ENCODE measurements around the gene NCKAP5.

The NCKAP5 gene

DNA sequence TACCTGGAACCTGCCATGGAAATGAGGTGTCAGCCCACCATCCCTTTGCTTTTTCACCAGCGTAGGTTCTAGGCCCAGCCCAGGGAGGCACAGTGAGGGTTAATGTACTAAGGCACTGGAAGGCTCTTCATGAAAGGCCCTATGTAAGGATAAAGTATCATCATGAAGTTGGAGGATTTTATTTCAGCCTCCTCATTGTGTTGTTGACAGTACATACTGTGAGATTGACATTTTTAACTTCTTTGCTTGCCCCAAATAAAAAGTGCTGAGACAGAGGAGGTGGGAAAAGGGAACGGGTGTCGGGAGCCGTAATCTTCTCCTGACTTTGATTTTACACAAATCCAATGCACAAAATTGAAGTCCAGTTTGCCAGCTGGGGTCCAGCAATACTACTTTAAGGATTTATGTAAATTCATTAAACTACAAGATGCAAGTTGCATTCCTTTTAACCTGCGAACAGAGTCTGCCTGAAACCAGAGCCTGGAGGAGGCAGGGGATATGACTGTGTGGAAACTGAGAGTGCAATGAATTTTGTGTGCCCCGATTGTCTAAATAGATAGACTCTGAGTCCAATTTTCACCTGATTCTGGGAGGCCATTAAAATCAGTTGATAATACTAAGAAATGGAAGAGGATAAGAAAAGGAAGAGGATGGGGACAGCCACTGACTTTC, 5.4 kb upstream of the NCKAP5 start:
- no peak for DNase-seq

DNA sequence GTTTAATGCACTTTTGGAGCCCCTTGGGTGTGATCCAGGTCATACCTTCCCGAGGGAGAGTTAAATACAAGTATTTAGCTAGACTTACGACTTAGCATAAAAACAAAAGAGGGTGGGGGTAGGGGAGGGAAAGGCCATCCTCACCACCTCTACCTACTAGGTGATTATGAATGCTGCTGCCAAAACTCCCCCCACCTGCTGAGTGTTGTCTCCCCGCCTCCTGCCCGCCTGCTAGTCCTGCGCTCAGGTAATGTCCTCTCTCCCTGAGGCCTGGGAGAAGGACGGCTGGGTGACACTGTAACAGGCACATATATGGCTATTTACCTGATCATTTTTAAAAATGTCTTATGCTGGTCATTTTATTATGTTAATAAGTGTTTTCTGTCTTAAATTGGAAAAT, 3.0 kb upstream of the NCKAP5 start:
- DNase-seq, result no peak

DNA sequence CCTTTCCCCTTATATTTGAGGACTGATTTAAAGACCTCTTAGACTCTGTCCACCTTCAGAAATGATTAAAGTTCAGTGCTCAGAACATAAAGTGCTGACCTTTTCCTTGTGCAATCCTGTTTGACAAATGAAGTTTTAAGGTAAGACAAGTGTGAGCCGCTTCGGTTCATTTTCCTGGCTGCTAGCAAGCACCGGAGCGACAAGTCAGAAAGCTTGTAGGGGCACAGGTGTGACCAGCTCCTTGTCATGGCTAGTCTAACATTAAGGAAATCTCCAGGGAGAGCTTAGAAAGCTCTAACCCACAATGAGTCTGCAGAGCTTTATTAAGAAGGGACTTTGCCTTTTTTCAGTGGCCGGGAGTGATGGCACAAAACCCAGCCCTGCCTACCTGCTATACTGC, 2.3 kb upstream of the NCKAP5 start:
- DNase-seq, result no peak

DNA sequence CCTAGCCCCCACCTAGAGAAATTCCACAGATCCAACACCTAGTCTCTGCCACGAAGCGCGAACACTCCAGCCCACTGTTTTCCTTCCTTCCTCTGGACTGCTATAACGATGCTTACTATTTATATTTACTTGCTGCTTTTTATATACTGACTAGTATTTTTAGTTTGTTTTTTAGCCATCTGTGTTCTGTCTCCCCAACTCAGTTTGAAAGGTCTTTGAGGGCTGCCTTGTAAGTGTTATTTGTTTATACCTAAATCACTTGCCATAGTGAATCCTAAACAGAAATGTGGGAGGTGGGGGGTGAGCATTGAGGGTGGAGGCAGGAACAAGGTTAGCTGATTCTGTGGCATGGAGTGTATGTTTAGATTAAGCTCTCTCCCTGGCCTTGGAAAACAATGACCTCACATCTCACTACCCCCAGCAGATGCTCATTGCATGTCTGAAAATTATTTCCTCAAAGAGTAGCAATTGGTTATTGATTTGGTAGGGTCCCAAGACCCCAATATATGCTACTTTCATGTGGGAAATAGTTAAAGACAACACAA, 1.1 kb upstream of the NCKAP5 start:
- DNase-seq, result no peak

DNA sequence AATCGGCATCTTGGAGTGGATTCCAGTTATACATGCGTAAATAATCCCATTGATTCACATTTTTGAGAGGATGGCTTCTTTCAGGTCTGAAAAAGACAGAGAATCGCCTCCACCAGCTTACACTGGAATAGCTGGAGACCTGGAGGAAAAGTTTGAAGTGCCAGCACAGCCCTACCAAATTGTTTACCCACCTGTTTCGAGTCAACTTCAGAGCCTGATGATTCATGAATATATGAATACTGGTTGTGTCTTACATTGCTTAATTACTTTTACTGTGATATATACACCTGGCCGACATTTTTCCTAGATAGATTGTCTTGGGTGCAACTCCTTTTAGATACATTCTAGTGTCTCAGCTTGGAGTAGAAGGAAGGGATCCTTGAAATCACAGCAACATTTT, 335 bp upstream of the NCKAP5 start:
- DNase-seq, result no peak

DNA sequence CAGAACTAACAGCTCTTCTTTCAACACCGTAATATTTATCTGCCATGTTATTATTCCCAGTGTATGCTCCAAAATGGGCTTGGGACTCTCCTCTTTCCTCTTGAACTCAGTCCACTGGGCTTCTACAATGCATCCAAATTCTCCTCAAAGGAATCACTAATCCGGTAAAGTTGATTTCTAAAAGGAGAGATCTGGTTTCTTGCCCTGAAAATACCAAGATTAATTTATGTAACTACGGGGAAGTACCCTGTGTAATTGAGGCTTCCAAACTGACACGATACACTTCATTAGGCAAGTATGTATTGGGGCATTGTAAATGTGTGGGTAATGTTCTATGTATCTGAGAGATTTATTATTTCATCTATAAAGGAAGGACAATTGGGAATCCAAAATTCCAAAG, 5.7 kb downstream of the NCKAP5 start:
- DNase-seq, result no peak

DNA sequence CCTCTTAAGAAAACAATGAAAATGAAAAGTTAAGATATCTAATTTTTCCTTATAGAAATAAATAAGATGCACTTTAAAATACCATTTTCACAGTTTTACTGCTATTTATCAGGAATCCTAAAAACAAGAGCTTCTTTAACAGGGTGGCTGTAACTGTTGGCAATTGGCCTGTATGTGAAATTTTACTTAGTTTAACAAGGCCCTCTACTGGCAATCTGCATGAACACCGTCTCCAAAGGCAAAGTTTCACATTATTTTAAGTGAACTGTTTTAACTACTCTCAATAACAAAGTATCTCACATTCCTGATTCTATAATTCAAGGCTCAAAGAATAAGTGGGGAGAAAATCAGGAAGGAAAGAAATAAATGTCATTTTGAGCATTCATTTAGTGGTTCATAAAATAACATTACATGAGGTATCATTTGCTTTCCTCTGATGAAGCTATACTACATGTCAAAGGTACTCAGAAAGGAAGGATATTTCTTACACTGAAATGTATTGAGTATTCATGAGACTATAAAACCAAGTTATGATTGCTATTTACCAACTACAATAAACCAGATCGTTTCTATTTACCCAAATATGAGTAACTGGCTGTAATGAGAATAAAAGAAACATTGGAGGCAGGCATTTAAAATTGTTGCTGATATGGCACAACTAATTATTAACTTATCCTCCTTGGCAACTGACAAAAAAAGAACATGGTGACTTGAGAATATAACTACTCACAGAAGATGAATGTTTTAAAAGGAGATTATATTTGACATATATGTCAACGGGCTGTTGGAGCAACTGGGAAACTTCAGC, 7.0 kb downstream of the NCKAP5 start:
- DNase-seq, result no peak

DNA sequence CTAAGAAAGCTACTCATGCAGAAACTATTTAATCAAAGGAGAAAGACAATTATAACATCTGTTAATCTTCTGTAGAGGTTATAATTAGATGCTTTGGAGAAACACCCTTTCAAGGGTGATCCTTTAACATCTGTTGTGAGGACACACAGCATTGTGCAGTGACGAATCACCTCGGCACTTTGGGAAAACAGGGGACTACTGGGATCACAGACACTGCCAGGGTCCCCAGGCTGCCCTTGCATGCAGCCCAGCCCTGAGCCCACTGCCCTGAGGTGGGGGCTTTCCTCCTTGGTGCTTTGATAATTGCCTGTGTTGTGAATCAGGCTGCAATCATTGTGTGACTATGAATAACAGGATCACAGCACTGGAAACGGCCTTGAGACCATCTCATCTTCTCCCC, 10.6 kb downstream of the NCKAP5 start:
- DNase-seq, result no peak

DNA sequence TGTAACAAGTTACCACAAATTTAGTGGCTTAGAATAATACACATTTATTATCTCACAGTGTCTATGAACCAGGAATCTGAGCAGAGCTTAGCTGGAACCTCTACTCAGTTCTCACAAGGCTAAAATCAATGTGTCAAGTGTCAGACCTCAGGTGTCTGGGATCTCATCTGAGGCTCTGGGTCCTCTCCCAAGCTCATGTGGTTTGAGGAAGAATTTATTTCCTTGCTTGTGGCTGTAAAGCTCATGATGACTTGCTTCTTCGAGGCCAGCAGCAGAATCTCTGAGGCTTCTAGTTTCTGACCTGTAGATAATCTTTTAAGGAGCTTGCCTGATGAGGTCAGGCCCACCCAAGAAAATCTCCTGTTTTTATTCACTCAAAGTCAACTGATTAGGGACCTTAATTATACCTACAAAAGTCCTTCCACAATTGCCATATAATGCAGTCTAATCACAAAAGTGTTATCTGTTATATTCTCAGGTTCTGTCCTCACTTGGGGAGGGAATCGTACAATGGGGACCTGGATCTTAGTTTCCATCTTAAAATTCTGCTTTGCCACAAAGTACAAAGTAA, 14.3 kb downstream of the NCKAP5 start:
- no peak for DNase-seq

DNA sequence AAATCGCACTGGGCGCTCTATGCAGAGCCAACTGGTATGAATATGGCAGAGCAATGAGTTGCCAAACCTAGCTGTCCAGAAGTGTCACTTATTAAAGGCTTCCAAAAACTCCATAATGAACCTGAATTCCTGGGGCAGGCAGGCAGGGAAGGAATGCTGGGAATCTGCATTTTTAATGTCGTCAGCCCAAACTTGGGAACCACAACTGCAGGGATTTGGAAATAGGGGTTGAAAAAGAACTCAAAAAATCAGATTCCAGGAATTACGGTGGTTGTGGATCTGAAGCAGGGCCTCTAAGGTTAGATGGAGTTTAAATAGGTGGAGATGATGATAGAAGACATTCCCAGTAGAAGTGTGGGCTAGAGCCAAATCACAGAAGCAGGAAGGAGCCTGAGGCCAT, 15.0 kb downstream of the NCKAP5 start:
- DNase-seq, result no peak

DNA sequence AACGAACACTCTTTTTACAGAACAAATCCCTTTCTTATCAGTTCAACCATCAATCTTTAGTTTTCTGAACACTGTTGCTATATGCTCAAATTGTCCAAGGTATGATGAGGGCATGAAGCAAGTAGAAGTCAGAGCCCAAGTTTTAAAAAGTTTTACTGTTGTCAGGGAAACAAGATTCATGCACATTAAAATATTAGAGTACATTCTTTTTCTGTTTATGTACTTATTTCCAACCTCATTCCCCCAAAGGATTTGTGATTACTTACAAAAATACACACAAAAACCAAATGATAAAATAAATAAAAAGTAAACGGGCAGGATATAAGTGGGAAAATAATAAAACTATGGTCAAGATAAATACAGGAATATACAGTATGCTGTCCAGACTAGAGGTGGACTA, 15.4 kb downstream of the NCKAP5 start:
- no peak for DNase-seq

DNA sequence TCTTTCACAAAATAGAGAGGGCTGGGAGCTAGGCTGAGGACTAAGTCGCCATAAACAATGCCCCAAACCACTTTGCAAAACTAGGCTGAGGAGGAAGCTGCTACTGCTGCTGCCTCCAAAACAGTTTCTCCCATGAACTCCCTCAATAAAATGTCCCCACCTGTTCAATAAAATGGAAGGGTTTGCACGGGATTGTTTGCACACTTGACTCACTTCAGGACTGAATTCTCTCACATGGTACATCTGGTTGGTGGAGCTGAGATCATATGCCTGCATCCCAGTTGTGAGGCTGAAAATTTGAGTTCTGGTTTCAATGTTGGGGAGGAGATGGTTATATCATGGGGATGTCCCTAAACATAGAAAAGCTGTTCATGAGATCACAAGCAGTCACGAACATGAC, 26.5 kb downstream of the NCKAP5 start:
- no peak for DNase-seq

DNA sequence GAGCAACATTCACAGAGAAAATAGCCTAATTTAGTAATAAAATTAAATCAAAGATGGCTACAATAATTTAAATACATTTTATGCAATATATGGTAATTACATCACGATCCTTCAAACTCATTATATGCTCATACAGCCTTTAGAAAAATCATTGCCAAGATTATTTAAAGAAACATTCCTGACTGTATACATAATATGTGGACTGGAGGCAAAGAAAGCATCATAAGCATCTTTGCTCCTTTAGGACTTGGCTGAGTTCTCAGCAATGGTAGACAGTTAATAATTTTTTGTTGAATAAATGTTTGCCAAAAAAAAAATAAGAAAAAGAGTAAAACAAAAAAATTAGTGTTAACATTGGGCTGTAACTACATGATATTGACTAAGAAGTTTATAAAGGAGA, 26.9 kb downstream of the NCKAP5 start:
- no peak for DNase-seq

DNA sequence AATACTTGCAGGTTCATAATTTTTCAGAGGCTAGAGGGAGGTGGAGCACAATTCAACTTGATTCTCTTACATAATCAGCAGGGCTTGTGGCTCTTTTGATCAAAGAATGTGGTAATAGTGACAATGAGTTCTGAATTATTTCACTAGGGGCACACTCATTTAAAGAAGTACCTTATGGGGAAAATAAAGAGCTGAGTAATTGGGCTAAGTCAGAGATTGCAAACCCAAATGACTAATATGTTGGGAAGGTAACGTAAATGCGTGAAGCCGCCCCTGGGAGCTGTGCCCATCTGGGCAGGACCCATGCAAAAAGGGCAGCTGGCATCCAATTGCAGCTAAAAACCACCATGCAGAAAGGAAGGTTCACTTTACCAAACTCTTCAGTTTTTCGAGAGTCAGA, 35.3 kb downstream of the NCKAP5 start:
- no peak for DNase-seq

DNA sequence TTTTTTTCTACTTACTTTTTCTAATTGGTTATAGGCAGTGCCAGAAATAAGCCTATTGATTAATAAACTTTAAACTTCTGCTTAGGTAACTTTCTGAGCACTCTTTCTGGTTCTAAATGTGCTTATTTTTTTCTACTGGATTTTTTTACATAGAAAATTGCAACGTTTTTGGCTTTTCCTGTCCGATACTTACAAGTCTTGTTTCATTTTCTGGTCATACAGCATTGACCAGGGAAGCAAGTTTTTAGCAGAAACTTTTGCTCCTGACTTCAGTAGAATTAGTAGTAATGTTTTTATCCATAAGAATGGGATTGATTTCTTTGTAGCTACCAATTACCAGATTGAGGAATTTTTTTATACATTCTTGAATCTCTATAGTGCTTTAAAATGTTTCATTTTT, 36.9 kb downstream of the NCKAP5 start:
- no peak for DNase-seq

DNA sequence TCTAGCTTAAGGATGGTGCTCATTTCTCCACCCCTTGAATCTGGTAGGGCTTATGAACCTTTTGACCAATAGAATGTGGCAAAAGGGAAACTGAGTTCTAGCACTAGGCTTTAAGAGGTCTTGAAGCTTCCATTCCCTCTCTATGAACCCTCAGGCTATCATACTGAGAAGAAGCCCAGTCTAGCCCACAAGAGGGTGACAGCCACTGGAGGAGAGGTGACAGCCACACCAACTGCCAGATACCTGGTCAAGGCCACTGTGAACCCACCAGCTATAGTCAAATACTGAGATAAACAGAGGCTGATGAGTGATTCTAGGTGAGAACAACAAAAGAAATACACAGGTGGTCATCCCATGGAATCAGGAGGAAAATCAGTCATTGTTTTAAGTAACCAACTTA, 37.6 kb downstream of the NCKAP5 start:
- no peak for DNase-seq

DNA sequence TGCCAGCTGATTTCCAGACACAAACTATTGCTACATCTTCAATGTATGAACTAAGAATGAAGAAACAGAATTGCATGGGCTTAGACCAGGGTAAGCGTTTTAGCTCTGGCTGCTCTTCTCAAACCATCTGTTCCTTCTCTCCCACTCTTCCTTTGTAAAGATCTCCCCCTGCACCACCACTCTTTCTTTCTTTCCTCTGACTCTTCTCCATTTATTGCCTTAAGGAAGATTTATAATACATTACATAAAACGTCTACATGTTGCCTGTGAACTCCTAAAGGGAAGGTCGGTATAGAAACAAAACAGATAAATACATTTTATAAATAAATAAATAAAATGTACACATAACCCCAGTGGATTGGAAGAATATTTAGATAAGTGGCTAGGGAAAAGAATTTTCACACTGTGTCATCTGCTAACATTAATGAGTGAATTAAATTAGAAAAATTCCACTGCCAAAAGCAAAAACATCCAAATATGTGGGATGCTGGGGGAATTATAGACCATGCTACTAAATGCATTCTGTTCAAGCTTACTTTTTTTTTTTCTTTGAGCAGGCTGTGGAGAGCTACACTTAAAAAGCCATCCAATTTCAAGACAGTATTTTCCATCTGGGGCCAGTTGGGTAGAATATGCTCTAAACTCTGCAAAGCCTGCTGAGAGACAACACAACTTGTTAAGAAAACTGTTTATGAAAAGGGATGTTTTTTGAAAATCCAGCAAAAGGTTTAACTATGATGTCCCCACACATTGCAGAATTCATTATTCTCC, 41.5 kb downstream of the NCKAP5 start:
- DNase-seq, result no peak

DNA sequence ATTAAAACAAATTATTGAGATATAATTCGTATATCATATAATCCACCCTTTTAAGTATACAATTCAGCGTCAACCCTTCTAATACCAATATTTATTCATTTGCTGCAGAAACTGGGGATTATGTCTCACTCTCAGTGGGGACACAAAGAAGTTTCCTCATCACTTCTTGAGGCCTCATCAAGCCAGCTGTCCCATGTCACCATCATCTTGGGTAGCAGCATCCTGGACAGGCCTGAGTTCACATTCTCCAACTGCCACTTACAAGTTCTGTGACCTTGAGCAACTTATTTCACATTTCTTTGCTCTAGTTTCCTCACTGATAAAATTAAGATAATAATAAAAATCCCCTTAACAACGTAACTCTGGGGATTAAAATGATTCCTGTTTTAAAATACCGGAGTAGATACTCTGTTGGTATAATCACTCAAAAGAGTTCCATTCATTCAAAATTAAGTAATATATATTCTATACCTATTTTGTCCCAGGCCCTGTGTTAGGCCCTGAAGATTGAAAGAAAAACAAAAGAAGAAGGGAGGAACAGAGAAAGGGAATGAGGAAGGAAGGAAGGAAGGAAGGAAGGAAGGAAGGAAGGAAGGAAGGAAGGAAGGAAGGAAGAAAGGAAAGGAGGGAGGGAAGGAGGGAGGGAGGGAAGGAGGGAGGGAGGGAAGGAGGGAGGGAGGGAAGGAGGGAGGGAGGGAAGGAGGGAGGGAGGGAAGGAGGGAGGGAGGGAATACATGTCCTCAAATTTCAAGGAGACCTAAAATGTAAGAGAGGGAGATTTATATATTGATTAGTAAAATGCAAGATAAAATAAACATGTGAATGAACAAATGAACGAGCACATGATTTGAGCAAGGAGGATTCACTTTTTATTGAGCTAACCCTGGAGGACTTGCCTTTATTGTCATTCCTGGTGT, 42.4 kb downstream of the NCKAP5 start:
- DNase-seq, result no peak

DNA sequence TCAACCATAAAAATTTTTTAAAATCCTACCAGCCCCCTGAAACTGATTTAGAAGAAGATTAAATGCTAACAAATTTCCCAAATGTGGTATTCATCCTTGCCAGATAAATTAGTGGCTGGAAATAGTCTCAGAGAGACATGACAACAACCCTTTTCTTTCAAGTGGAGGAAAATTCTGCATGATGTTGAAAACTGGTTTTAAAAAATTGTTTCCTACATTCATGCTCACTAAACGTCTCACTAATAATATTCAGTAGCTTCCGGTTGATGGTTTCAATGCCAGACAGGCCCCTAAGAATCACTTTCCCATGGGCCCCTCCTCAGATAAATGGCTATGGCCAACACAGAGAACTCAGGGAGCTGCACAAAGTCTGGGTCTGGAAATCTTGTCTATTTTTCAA, 43.2 kb downstream of the NCKAP5 start:
- no peak for DNase-seq

DNA sequence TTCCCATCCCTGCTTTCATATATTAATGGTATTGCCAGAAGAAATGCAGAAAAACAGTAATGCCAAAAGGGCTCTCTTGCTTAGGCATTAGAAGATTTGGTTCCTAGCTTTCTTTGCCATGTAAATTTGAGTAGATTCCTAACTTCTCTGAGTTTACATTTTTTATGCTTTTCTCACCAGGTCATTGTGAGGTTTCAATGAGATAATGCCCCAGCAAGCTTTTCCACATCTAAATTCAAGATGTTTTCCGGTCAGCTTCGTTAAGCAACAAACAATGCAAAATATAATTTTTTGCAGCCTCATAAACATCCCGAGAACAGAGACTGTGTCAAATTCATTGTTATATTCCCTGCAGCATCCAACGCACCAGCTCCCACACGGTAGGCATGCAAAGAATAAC, 44.9 kb downstream of the NCKAP5 start:
- DNase-seq, result no peak

DNA sequence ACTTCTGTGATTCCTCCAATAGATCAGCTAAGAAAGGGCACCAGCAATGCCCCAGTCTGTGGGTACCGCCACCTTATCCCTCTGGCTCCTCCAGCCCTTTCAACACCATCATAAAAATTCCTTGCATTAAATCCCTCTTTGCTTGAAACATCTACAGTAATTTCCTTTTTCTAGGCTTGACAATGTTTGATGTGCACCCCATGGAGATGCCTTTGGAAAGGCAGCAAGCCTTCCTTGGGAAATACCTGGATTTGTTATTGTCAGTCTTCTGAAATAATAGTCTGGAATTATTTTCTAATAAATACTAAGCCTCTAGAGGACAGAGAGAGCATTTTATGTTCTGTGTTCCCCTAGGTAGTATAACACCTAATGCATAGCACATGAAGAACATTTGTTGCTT, 46.1 kb downstream of the NCKAP5 start:
- no peak for DNase-seq

DNA sequence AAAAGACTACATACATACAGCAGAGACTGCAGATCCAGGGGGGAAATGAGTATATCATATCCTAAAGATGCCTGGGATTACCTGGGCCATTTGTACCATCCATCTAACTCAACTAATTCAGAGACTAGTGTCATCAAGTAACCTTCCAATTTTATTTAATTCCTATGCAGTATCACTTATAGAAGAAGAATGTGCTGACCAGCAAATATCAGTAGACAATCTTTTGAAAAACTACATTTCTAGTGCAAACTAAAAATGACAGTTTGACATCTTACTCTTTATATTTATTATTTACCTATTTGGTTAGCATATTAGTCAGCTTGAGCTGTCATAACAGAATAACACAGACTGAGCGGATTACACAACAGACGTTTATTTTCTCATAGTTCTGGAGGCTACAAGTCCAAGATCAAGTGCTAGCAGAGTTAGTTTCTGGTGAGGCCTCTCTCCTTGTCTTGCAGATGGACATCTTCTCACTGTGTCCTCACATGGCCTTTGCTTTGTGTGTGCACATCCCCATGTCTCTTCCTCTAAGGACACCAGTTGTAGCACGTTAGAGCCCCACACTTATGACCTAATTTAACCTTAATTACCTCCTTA, 47.0 kb downstream of the NCKAP5 start:
- DNase-seq, result no peak
